ENCODE data around the gene ZNF862.

- no peak for TF ChIP-seq CTCF (conservative IDR thresholded peaks at IDR 0.05; ENCODE audit: low read length)
- TF ChIP-seq EZH2phosphoT487 (IDR thresholded peaks at IDR 0.05; ENCODE audit: borderline replicate concordance) = no peak
Observed at GRCh38 chr7:149874644-149875028, 36.5 kb downstream of the ZNF862 start.
